Inflammatory macrophage treated with lipopolysaccharide for 1 hour (primary cell): ENCODE measurements around the gene ZCRB1.
A peak's percentile ranks its signal among the peaks of the same experiment; 100 is the strongest.
"Not testable (repeated sequence)": the region's sequence is repeated elsewhere in the genome, so short reads cannot be mapped to it uniquely, and the experiment has no call there.

Experiments
- DNase-seq, 2 donors: peaks; one replicate each; pipeline ENCODE4 v3.0.0-alpha.2; 2020 to 2022

The ZCRB1 gene

GRCh38 chr12:42325653-42326474 lies at the start of gene ZCRB1, which contains the start of gene PPHLN1:
TSS of gene ZCRB1 (minus strand) at chr12:42326094. CDS start at chr12:42324102, 1,992 bp downstream.
TSS of gene PPHLN1 (plus strand) at chr12:42326167. CDS start at chr12:42335903, 9,736 bp downstream.
- DNase-seq: peak; percentile 70 to 71

DNA sequence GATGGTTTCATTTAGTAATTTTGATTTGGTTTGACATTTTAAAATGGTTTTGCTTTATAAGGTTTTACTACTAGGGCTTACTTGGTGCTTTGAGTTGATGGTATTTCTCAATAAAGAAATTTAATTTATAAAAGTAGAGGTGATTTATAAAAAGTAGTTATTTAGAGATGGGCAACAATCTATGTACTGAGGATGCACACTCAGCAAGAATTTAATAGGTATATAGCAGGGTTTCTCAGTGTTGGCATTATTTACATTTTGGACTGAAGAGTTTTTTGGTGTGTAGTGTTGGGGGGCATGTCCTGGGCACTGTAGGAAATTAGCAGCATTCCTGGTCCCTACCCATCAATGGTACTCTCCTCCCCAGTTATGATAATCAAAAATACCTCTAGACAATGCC lies 47.8 kb upstream of the ZCRB1 start:
- DNase-seq: no peak

DNA sequence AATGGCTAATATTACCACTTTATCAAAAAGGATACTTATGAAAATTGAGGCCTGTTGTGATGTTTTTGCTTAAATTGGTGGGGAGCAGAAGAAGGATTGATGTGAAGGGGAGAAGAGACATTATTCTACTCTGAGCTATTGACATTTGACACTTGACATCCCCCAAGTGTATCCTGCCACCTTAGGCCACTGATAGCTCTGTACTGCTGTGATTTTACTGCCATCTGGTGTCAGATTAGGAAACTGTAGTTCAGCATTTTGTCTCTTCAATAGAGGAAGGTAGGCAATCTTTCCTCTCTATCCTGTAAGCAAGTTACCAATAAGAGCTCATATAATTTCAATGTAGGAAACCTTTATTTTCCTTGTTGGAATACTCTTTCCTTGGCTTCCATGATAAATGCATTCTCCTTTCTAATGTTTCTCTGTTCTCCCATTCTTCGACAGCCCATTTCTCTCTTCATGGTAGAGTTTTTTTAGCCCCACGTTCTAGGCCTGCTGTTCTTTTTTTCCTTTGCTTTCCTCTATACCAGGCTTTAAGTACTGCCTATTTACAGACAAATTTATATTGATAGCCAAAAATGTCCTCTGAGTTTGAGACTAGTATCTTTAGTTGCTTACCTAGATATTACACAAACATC lies 46.4 kb upstream of the ZCRB1 start:
- peak; percentile 22 to 80 for DNase-seq

DNA sequence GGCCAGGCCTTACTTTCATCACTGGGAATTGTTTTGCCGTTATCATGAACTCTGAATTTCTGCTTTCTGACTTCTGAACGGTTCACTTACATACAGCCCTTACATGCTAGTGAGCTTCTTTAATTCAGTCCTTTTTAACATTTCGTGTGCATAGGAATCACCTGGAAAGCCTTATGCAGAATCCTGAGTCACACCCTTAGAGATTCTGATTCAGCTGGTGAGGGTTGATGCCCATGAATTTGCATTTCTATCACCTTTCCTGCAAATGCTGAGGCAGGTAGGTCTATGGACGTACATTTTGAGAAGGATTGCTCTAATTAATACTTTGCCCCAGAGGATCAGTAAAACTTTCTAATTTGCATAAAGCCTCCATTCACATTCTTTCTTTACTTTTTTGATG lies 44.1 kb upstream of the ZCRB1 start:
- no peak for DNase-seq

- no peak for DNase-seq
Observed at GRCh38 chr12:42365486-42365885, 39.6 kb upstream of the ZCRB1 start.

- DNase-seq: no peak
Observed at GRCh38 chr12:42364692-42365091, 38.8 kb upstream of the ZCRB1 start.

DNA sequence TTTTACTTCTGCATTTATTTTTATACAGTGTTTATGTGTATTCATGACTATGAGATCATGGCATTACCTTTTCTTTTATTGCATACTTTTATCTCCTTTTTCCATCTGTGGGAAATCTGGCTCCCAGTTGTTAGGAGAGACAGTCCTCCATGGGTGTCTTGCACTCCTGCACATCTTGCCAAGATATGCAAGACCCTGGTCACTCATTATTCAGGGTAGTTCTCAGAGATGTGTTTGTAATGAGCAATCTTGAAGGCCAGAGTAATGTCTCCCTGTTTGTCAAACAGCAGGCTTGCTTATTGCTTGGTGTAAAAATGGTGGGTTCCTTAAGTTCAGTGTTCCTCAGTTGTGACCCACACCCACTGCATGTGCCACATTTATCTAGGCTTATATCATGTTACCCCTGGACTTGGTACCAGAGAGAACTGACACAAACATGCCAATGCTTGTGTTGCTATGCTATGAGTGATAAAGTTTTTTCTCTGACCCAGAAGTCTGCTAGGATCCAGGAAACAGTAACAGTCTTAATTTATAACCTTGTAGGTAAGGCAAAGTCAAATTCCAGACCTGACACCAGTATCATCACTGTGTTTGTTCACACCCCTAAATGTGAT lies 36.9 kb upstream of the ZCRB1 start:
- DNase-seq: no peak

GRCh38 chr12:42361909-42362646 lies 36.2 kb upstream of the ZCRB1 start:
- DNase-seq: no peak

DNA sequence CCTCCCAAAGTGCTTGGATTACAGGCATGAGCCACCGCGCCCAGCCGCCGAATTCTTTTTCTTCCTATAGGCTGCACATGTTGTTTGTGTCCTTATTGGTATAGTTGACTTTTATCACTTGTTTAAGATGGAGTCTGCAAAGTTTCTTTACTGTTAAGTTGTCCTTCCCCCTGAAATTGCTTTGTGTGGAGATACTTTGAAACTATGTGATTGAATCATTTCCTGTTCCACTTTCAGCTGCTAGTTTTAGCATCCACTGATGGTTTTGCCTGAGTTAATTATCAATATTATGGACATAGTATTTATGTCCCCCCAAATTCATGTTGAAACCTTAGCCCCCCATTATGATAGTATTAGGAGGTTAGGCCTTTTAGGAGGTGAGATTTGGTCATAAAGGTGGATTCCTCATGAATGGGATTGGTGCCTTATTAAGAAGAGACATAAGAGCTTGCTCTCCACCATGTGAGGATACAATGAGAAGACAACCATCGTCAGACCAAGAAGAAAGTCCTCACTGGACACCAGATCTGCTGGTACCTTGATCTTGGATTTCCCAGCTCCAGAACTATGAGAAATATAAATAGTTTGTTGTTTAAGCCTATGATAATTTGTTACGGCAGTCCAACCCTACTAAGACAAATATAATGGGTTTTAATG lies 35.0 kb upstream of the ZCRB1 start:
- no peak for DNase-seq

DNA sequence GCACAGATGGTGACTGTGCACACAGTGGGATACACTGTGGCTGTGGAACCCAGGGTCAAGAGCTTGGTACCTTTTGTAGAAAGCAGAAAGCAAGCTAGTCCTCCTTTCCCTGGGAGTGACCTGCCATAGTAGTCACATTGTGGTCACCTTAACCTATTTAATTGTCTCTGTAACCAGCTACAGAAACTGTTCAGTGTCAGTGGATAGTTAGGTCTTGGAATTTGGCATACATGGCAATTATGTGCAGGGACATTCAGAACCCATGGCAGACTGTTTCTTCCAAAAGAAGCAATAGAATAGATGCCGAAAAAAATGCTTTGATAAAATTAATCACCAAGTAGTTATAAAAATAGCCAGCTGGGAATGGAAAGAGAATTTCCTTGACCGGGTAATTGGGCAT lies 30.4 kb upstream of the ZCRB1 start:
- no peak for DNase-seq

- not testable (repeated sequence) for DNase-seq
Observed at GRCh38 chr12:42350021-42350407, 24.1 kb upstream of the ZCRB1 start.

DNA sequence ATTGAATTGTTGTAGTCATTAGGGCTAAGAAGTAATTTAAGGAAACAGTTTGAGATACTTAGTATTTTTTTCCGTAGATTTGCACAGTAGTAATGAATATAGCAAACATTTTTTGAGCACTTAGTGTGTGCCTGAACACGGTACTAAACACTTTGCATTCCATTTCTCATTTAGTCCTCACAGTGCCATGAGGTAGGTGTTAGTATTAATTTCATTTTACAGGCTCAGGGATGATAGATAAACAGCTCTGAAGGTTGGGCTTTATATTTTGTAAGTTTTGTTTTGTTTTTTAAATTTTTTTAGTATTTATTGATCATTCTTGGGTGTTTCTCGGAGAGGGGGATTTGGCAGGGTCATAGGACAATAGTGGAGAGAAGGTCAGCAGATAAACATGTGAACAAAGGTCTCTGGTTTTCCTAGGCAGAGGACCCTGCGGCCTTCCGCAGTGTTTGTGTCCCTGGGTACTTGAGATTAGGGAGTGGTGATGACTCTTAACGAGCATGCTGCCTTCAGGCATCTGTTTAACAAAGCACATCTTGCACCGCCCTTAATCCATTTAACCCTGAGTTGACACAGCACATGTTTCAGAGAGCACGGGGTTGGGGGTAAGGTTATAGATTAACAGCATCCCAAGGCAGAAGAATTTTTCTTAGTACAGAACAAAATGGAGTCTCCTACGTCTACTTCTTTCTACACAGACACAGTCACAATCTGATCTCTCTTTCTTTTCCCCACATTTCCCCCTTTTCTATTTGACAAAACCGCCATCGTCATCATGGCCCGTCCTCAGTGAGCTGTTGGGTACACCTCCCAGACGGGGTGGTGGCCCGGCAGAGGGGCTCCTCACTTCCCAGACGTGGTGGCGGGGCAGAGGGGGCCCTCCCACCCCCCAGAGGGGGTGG lies 23.5 kb upstream of the ZCRB1 start:
- not testable (repeated sequence) for DNase-seq

- DNase-seq: no peak
Observed at GRCh38 chr12:42346403-42347002, 20.6 kb upstream of the ZCRB1 start.

GRCh38 chr12:42343721-42344120 lies 17.8 kb upstream of the ZCRB1 start:
- DNase-seq: no peak

- no peak for DNase-seq
Observed at GRCh38 chr12:42342028-42342427, 16.1 kb upstream of the ZCRB1 start.

DNA sequence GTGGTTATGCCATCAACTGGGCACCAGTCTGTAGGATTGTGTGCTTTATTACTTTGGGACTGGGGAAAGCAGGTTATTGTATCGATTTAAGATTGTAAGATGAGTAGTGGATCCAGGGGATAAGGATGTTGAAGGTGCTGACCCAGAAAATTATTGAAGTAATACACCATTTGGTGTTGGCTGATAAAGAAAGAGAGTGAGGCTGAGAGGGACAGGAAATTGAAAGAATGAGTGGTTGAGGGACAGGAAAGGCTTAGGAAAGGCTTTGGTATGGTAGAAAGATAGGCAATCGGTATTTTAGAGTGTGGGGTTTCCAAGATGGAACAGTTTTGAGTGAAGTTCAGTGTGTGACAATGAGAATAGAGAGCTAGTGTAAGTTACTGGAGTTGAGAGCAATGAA lies 12.4 kb upstream of the ZCRB1 start:
- DNase-seq: no peak

DNA sequence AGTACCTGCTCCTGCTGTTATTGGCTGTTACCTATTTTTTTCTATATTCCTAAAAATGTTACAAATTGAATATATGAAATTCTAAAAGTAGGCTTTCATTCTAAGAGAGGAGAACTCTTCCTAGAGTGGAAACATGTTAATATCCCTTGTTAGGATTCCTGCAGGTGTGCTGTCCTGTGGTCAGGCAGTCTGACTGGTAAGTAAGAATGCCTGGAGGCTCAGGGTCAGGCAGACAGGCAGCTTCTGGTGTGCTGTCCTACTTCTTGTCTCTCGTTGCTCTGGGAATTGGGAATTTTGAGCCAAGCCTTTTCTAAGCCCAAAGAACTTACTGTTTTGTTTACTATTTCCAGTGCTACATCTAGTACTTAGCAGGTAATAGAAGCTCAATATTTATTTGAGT lies 10.4 kb upstream of the ZCRB1 start:
- no peak for DNase-seq

- peak; percentile 36 to 75 for DNase-seq
Observed at GRCh38 chr12:42332301-42333285, 6.7 kb upstream of the ZCRB1 start.

DNA sequence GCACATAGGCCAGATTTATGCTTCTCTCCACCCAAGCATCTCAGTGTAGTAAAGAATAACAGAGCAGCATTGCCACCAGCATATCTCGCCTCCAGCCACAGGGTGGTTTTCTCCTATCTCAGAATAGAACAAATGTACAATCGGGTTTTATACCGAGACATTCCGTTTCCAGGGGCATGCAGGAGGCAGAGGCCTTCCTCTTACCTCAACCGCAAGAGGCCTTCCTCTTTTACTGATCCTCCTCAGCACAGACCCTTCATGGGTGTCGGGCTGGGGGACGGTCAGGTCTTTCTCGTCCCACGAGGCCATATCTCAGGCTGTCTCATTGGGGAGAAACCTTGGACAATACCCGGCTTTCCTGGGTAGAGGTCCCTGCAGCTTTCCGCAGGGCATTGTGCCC lies 4.2 kb upstream of the ZCRB1 start:
- not testable (repeated sequence) for DNase-seq

GRCh38 chr12:42327227-42327590 lies 1.3 kb upstream of the ZCRB1 start:
- no peak for DNase-seq
